GM19025 (cell line): ENCODE results near the gene ACOX3.
"Not testable (repeated sequence)": the region's sequence is repeated elsewhere in the genome, so short reads cannot be mapped to it uniquely, and the experiment has no call there.

ENCODE experiments used
- ATAC-seq: cut with Tn5 transposase; IDR thresholded peaks from one replicate; pipeline ENCODE4 v1.9.1; 2021; ENCODE audit warnings: mild to moderate bottlenecking, low read depth, moderate library complexity; ENCODE audit not compliant: unreplicated experiment

The ACOX3 gene

GRCh38 chr4:8440492-8441311 lies at the start of gene ACOX3, which contains the start of gene TRMT44:
Gene ACOX3, minus strand, starts transcription at chr4:8440723. Its CDS starts 24,202 bp downstream, at chr4:8416521.
Gene TRMT44, plus strand, starts transcription at chr4:8440777. Its CDS starts 46 bp downstream, at chr4:8440823.
- ATAC-seq = peak; percentile 83

GRCh38 chr4:8488791-8489369 lies 48.4 kb upstream of the ACOX3 start:
- ATAC-seq = no peak

DNA sequence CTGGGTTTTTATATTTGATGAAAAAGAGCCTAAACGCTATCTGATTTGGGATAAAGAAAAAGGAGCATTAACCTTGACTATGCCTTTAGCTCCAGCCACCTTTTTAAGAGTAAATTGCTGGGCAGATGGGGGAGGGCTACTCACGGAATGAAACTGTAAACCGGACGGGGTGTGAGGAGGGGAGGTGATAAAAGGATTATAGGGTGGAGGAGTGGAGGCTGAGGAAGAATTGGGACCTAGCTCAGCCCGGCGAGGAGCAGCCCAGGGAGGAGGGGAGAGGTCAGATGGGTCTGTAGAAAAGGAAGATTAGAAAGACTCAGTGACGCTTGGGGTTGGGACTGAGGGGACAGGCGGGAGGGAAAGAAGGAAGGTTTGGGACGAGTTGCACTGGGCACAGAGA lies 46.1 kb upstream of the ACOX3 start:
- not testable (repeated sequence) for ATAC-seq

DNA sequence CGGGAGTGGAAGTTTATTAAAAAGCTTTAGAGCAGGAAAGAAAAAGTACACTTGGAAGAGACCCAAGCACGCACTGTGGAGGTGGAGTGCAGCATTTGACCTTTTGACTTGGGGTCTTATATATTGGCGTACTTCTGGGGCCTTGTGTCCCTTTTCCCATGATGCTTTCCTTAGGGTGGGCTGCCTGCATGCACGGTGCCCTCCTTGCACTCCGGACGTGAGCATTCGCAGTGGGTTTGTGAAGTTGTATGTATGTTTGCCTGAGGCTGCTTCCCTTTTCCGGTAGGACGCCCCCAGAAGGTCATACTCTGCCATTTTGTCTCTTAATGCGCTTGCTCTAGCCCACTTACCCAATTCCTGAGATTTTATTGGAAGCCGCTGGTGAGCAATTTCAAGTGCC lies 39.7 kb upstream of the ACOX3 start:
- ATAC-seq = no peak

DNA sequence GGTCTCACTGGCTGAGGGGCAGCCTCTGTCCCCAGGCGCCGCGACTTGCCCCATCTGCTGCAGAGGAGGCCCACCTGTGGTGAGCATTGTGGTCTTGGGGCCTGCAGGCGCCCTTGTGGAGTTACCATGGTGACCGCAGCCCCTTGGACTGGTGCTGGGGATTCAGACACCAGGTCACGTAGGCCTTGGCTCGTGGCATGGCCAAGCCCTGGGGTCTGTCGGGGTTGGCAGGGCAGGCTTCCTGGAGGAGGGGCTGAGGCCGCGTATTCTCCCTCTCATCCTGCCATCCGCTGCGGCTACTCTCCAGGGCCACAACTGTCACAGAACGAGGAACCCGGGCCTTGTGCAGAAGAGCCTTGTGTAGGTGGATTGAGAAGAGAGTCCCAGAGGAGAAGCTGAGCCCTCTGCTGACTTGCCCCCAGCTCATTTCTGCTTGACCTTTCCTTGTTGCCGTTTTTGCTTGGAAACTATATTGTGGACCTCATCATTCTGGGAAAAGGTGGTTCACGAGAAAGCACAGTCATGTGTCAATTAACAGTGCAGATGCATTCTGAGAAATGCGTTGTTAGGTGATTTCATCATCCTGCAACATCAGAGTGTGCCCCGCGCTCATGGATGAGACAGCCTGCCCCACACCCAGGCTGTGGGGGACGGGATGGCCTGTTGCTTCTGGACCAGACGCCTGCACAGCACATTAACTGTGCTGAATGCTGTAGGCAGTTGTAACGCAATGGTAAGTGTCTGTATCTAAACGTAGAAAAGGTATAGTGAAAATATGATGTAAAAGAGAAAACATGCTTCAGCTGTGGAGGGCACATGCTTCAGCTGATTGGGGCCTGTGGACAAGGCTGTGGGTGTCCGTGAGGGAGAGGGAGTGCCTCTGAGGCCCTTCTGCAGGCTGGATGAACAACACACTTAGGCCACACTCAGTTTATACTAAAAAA lies 38.5 kb upstream of the ACOX3 start:
- no peak for ATAC-seq

GRCh38 chr4:8478371-8478770 lies 37.8 kb upstream of the ACOX3 start:
- no peak for ATAC-seq

GRCh38 chr4:8477676-8478075 lies 37.2 kb upstream of the ACOX3 start:
- ATAC-seq = no peak

GRCh38 chr4:8477095-8477635 lies 36.6 kb upstream of the ACOX3 start:
- no peak for ATAC-seq

DNA sequence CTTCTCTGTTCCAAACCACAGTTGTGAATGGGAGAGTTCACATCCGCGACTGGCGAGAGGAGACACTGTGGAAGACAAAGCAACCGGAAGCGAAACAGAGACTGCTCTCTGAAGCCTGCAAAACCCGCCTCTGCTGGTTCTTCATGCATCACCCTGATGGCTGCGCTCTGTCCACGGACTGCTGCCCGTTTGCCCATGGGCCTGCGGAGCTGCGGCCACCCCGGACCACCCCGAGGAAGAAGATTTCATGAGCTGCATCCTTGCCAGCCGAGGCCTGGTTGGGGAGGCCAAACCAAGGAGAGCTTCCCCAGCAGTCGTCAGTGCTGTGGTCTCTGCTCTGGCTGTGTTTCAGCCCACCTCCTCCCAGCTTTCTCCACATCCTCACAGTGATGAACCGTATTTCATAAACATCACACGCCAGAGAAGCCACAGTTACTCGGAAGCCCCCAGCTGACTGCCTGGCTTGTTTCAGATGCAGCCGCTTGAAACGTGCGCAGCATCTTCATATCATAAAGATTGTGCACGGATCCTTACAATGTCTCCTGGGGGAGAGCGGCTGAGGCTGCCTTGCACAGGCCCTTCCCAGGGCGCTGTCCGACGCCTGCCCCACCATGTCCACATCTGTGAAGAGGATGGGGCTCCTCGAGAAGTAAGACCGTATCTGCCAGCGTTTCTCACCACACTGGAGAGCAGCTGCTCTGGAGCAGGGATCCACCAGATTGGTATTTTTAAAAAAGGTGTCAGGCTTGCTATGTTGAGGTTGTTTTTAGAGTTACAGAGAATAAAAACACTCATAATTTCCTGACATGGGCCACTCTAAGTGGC lies 35.4 kb upstream of the ACOX3 start:
- ATAC-seq = no peak

DNA sequence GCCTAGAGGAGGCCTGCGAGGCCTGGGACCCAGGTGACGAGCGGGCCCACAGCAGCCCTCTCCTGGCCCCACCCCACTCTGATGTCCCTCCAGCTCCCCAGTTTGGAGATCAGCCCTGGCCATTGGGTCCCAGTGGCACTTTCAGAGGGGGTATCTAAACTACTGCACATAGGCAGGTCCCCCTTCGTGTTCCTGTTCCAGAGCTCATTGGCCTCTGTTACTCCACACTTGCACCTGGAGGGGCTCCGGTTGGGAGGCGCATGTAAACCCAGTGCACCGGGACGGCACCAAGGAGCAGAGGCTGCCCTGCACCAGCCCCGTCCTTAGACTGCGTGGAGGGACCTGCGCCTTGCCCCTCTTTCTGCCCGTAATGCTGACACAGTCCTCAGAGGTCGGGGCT lies 34.3 kb upstream of the ACOX3 start:
- no peak for ATAC-seq

- ATAC-seq = no peak
Observed at GRCh38 chr4:8473920-8474590, 33.5 kb upstream of the ACOX3 start.

DNA sequence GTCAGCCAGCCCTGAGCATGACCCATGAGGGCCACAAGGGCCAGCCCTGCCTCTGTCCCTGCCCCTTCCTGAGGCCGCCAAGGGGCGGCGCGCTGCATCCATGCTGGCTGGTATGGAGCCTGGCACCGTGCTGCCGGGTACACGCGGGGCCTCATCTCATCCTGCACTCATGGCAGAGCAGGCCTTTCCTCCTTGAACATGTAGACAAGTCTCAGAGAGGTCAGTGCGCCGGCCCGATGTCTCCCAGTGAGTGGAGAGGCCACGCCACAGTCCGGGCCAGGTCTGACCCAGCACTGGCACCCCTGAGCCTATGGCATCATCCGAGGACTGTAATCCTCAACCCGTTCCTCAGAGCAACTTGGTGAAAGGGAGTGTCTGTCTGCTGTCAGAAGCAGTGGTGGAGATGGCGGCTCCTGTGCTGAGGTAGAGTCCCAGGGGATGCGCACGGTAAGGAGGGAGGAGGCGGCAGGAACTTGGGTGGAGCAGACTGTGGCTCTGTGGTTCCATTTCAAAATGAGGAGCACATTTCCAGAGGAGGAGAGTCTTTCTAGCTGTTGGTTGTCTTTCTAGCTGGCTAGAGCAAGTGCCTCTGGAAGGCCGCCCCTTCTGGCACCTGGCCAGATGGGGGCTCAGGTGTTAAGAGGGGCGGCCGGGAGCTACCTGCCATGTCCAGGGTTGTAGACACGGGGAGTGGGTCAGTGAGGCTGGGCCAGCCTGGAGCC lies 32.8 kb upstream of the ACOX3 start:
- ATAC-seq = no peak

DNA sequence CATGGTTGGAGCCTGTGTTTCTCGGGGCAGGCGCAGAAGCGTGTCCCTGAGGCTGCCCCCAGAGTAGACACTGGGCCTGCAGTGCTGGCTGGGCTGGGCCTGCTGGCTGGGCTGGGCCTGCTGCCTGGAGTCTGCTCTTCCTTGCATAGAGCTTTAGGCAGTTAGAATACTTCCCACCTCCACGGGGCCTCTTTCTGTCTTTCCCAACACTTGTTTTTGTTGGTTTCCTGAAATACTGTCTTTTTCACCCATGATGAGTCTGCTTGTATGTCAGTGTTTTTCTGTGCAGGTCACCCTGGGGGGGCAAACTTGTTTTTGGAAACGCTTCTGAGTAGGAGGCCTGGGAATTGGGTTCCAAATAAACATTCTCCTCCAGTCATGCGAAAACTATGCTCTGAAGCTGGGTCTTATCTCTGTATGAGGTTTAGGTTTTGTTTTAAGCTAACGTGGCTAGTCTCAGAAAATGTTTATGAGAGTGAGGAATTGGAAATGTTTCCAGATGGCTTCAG lies 32.2 kb upstream of the ACOX3 start:
- no peak for ATAC-seq

DNA sequence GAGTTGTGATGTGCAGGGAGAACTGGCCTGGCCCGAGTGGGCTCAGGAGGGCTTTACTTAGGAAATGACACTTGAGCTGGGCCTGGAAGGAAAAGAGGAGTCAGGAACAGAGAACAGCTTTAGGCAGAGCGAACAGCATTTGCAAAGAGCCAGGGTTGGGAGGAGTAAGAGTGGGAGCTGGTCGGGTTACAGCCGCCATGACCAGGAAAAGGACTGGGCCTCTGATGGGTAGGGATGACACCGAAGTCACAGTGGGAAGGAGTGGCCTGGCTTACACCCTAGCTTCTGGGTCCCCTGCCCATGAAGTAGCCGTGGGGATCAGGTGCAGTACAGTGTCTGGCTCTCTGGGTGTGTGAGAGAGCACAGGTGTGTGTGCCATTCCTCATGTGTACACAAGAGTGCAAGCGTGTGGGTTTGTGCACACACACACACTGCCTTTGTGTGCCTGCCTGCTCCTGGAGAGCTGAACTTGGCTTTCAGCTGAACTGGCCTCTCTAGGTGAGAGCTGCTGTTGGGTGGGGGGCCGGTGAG lies 31.7 kb upstream of the ACOX3 start:
- no peak for ATAC-seq

DNA sequence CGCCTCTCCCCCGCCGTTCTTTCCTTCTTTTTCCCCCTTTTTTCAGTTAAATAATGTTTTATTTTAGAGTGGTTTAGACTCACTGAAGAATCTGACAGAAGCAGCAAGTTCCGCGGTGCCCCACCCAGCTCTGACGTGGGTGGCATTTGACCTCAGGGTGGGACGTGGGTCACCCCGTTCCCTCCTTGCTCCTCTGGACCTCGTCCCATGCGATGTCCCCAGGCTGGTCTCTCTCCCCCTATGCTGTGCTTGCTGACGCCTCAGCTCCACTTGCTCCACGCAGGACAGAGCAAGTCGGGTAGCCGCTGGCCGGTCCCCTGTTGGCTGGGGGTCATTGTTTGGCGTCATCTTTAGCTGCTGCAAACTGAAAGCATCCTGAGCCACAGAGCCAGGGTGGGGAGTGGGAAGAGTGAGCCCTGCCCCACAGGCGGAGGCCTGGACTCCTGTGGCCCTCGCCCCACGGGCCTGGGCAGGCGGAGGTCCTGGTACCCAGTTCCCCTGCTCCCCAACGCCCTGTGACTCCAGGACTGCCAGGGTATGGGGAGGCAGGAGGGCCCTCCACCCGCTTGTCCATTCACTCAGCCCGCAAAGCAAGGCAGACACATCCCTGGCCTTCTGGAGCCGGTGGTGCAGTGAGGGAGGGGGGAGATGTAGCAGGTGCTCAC lies 30.8 kb upstream of the ACOX3 start:
- no peak for ATAC-seq

- ATAC-seq = no peak
Observed at GRCh38 chr4:8470451-8471024, 30.0 kb upstream of the ACOX3 start.

DNA sequence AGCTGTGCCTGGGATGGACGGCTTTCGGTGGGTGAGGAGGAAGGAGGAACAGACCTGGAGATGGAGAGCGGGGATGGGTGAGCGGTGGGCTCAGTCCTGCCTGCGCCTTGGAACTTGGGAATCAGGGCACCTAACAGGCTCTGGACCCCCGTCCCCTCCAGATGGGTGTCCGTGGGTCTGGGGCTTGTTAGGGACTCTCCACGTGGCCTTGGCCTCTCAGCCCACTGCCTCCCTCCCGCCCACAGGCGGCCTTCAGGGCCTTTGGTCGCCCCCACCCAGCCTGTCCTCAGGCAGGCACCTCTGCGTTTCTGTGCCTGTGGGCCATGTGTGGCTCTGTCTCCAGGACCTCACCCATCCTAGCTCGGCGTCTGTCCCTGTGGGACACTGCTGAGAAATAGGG lies 29.0 kb upstream of the ACOX3 start:
- no peak for ATAC-seq
